Right atrium auricular region (tissue), 2 donors: Measurements from ENCODE around the gene CNTRL. TPM values are rescaled to one million over a fixed set of nuclear protein-coding genes. Genes with fewer than 3 reads are reported as not detected.
A peak's percentile ranks its signal among the peaks of the same experiment; 100 is the strongest.

Source experiments
- DNase-seq: peaks from one replicate; pipeline ENCODE4 v3.0.0-alpha.2; 2019; ENCODE audit warnings: low spot score
- H3K27ac ChIP-seq, 2 donors: fragments of 200-600 bp; sonication (generic); 1 replicate in 1 of 2; 2 replicates in 1 of 2; pipeline ENCODE4 v1.5.1; 2016 to 2019
- H3K27me3 ChIP-seq, 2 donors: fragments of 200-600 bp; sonication (generic); one replicate each; pipeline versions ENCODE4 v1.5.1 to v1.6.0; 2017 to 2019
- H3K36me3 ChIP-seq: fragments of 200-600 bp; sonication (generic); one replicate; pipeline ENCODE4 v1.5.1; 2016
- H3K4me1 ChIP-seq, 2 donors: fragments of 200-600 bp; sonication (generic); one replicate each; pipeline versions ENCODE4 v1.5.1 to v1.6.0; 2017 to 2019
- H3K4me3 ChIP-seq, 2 donors: fragments of 200-600 bp; sonication (generic); 1 replicate in 1 of 2; 2 replicates in 1 of 2; pipeline ENCODE4 v1.5.1; 2017 to 2019; ENCODE audit warnings: mild to moderate bottlenecking in 1 of 2, moderate library complexity in 1 of 2
- H3K9me3 ChIP-seq, 2 donors: fragments of 200-600 bp; sonication (generic); one replicate each; pipeline ENCODE4 v1.5.1; 2019
- total RNA-seq, 2 donors: library from RNA; depleted of rRNA; stranded (reverse); fragments of >200 nt; gene quantifications; one replicate each; pipeline ENCODE4 v1.1.0, GENCODE V29; 2016
- TF ChIP-seq, protein P1 (sequence below), 2 donors: fragments of 200-600 bp; sonication (generic); IDR thresholded peaks; one replicate each; pipeline ENCODE4 v1.5.1; 2019; ENCODE audit warnings: antibody characterized with exemption in 2 of 2

CNTRL gene
- total RNA-seq, 2 donors from 2014 or later: 3.3 to 6.0 TPM

DNA sequence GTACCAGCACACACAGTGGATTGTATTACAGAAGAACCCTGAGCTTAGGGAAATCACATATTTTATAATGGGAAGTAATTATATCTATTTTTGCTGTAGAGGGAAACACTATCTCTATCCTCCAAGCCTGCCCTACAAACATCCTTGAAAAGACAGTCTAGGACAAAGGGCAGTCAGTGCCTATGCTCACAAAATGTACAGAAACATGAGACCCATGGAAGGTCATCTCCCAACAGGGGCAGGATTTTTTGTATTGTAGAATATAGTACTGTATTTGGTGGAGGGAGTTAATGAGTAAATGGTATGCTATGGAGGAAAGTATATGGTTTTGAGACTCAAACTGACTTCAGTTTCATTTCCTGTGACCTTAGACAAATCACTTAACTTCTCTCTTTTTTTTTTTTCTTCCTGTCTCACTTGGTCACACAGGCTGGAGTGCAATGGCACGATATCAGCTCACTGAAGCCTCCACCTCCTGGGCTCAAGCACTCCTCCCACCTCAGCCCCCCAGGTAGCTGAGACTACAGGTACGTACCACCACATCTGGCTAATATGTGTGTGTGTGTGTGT, 132.7 kb downstream of the CNTRL start:
- TF ChIP-seq, protein P1, sequence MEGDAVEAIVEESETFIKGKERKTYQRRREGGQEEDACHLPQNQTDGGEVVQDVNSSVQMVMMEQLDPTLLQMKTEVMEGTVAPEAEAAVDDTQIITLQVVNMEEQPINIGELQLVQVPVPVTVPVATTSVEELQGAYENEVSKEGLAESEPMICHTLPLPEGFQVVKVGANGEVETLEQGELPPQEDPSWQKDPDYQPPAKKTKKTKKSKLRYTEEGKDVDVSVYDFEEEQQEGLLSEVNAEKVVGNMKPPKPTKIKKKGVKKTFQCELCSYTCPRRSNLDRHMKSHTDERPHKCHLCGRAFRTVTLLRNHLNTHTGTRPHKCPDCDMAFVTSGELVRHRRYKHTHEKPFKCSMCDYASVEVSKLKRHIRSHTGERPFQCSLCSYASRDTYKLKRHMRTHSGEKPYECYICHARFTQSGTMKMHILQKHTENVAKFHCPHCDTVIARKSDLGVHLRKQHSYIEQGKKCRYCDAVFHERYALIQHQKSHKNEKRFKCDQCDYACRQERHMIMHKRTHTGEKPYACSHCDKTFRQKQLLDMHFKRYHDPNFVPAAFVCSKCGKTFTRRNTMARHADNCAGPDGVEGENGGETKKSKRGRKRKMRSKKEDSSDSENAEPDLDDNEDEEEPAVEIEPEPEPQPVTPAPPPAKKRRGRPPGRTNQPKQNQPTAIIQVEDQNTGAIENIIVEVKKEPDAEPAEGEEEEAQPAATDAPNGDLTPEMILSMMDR (IDR thresholded peaks at IDR 0.05): no peak
- Histone ChIP-seq H3K36me3 (no peaks in the 10 kb centered on the region), H3K27me3 (no peaks in the 10 kb centered on the region), H3K27ac (no peak overlapping the region), H3K9me3 (no peaks in the 10 kb centered on the region), H3K4me1 (peaks cover 0 to 1% of the 10 kb centered on the region in 2 donors), H3K4me3 (no peak overlapping the region)
- no peak for DNase-seq

DNA sequence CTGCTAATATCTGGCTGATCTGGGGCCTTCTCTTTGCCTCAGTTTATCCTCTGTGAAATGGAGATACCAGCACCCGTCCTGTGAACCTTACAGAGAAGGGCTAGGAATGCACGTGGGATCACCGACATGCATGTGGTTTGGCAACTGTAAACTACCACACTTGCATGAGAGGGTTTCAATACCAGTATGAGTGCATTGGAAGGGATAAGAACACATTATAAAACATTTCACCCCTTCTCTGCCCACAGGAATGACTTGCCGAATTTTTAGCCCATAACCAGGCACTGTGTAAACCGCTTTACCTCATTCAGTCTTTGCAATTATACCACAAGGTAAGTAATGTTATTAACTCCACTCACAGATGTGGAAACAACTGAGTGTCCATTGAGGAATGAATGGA, 135.8 kb downstream of the CNTRL start:
- TF ChIP-seq, protein P1 (IDR thresholded peaks at IDR 0.05): no peak

DNA sequence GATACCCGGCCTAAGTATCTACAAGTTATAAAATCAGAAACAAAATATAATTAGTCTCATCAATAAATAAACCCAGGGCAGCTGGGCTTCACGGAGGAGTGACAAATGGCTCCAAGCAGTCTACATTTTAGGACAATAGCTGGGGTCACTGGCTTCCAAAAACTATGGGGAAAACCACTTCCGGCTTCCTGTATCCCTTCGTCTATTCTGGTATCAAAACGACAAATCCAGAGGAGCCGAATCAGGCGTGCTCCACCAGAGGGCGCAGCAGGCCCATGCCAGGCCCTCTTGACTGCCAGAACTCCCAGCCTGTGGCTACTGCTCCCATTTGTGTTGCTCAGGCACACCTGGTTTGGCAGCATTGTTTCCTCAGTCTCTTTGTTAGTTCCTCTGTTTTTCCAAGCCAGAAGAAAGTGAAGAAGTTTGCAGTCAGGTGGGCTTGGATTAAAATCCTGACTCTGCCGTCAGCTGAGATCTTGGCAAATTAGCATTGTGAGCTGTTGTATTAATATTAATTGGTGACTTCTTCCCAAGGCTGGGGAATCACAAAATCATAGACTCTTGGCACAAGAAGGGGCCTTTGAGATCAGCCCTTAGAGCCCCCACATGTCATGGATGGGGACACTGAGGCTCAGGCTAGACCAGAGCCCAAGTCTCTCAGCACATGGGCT, 138.5 kb downstream of the CNTRL start:
- peak overlapping the region; percentile 45 to 56 for H3K27ac ChIP-seq
- H3K4me1 ChIP-seq: peaks cover 0 to 5% of the 10 kb centered on the region in 2 donors
- no peaks in the 10 kb centered on the region for H3K36me3 ChIP-seq
- TF ChIP-seq, protein P1 (IDR thresholded peaks at IDR 0.05): peak; percentile 94 to 97
- no peak overlapping the region for H3K4me3 ChIP-seq
- no peaks in the 10 kb centered on the region for H3K9me3 ChIP-seq
- DNase-seq: peak; percentile 93
- no peaks in the 10 kb centered on the region for H3K27me3 ChIP-seq

More for the DNA sequence above, 135.8 kb downstream of the CNTRL start:
- Histone ChIP-seq H3K27me3 (no peaks in the 10 kb centered on the region), H3K27ac (no peak overlapping the region), H3K4me1 (peaks cover 0 to 5% of the 10 kb centered on the region in 2 donors), H3K9me3 (no peaks in the 10 kb centered on the region), H3K4me3 (no peak overlapping the region), H3K36me3 (no peaks in the 10 kb centered on the region)
- DNase-seq: no peak

DNA sequence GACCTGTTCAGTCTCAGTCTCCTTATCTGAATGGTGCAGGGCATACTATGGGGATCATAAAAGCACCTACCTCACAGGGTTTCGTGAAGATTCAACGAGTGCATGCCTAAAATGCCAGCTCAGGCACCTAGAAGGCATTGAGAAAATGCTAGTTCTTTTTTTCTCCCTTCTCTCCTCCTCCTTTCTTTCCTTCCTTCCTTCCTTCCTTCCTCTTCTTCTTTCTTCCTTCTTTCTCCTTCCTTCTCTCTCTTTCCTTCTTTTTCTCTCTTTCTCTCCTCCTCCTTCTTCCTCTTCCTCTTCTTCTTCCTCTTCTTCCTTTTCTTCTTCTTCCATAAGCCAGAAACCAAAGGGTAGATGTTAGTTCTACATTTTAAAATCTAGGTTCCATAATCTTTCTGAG, 139.2 kb downstream of the CNTRL start:
- no peak overlapping the region for H3K4me3 ChIP-seq
- peaks cover 0 to 5% of the 10 kb centered on the region in 2 donors for H3K4me1 ChIP-seq
- no peaks in the 10 kb centered on the region for H3K36me3 ChIP-seq
- no peaks in the 10 kb centered on the region for H3K9me3 ChIP-seq
- no peak for DNase-seq
- no peaks in the 10 kb centered on the region for H3K27me3 ChIP-seq
- no peak overlapping the region for H3K27ac ChIP-seq
- TF ChIP-seq, protein P1 (IDR thresholded peaks at IDR 0.05): no peak

DNA sequence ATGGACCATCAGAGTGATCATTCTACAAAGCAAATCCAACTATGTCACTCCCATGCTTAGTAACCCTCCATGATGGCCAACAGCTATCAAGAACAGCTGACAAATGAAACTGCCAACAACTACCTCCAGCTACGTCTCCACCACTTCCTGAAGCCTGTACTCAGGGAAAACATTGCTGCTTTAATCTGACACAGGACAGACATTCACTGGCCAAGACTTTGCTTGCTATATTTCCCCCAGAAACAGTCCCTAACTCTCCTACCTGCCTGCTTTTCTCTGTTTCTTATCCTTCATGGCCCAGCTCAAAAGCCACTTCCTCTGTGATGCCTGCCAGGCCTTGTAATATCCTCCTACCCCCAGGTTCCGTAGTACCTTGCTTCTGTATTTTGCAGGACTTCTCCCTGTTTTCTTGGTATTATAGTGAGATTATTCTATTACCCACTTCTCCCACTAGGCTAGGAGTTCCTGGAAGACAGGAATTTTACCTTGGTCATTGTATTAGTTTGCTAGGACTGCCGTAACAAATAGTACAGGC, 141.6 kb downstream of the CNTRL start:
- TF ChIP-seq, protein P1 (IDR thresholded peaks at IDR 0.05): no peak
- Histone ChIP-seq H3K4me3 (no peak overlapping the region), H3K27me3 (no peaks in the 10 kb centered on the region), H3K4me1 (peaks cover 0 to 5% of the 10 kb centered on the region in 2 donors), H3K9me3 (no peaks in the 10 kb centered on the region), H3K27ac (no peak overlapping the region), H3K36me3 (no peaks in the 10 kb centered on the region)
- DNase-seq: peak; percentile 30
